Activated CD4-positive, CD25-positive, alpha-beta regulatory T cell treated with anti-CD3 and anti-CD28 coated beads, Interleukin-2, amount 50 U/mL, for 16 hours (primary cell): ENCODE measurements around the gene FLT1.

Experiments used
- DNase-seq: peaks from one replicate; pipeline ENCODE4 v3.0.0-alpha.2; 2020; ENCODE audit warnings: low read depth, low spot score

Gene FLT1

DNA sequence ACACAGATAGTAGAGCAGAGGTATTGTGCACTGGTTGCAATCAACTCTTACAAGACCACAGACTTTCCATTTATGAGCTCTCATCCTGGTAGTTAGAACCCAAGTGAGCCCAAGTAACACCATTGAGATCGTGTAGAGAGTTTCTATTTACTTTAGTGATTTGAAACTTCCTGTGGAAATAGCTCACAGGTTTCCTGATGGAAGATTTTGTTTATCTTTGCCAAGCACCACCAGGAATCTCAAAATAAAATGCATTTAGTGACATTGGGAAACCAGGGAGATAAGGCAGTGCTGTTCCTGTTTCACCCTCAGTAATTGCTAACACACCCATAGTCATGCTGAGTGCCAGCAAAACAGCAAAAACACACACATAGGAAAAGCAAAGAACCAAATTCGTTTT is 102.5 kb downstream of the FLT1 start:
- DNase-seq, result no peak

DNA sequence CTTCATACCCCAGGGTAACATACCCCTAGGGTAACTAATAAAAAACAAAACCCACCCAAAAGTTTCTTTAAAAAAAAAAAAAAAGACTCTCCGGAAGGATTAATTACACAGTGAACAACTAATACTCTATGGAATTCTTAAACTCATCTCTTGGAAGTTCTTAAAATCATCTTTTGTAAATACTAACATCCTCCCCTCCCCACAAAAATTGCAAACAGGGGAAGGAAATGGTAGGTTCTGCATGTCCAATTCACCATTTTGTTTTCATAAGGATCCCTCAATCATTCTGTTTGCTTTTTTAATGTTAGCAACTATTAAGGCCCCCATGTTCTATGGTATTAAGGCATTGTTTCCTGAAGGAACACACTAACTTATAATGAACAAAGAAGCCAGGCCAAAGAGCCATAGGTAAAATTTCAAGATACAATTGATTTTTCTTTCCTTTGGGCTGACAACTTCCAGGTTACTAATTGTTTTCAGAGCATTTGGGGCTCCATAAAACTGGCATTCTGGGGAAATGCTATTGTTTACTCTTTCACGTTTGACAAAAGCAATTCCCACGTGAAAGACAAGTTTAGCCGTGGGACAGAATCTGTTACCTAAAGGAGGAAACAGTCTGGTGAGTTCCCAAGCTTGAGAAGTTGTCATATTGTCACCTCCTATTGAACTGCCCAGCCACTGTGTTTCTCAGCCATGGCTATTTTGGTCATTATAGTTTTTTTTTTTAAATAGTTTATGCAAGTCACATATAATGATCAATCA is 107.0 kb downstream of the FLT1 start:
- no peak for DNase-seq

DNA sequence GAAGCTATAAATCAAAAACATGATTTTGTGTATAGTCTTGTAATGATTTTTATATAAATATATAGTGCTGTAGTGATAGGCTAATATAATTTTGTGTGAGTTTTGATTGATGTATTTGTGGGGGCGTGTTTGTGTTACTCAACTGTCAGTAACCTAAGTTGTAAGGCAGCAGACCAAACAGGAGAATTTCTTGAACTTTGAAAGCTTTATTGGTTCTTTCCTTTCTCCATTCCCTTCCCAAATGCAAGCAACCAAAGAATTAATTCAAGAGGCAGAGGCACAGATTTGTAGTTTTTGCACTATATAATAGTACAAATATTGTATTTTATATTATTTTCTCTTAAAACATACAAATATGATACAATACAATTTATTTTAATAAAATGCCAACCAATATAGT is 109.6 kb downstream of the FLT1 start:
- no peak for DNase-seq

DNA sequence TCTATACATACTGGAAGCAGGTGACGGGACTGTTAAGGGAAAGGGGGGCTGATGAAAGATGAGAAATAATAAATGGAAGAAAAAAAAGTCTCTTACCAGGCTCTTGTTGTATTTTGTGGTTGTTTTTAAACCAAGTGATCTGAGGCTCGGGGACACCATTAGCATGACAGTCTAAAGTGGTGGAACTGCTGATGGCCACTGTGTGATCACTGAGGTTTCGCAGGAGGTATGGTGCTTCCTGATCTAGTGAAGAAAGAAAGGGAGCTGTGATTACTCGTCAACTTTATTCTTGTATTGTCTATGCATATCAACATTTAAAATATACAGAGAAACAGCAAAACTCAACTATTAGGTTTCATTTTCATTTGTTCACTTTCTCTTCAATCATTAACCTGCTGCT is 110.1 kb downstream of the FLT1 start:
- DNase-seq, result no peak

DNA sequence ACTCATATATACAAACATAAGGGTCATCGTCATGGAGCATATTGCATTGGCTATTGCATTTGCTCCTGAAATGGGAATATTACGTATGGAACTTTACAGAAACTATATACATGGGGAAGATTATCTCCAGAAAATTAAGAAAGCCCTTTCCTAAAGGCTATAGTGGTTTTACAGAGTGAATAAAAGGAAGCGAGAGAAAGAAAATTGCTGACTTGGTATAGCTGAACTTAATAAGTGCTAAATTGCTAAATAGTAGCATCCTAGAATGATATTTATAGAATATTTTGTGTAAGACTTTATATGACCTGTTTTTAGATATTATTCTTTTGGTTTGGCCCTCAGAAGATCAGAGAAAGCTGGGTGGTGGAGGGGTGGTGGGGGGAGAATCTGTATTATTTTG is 114.6 kb downstream of the FLT1 start:
- no peak for DNase-seq

DNA sequence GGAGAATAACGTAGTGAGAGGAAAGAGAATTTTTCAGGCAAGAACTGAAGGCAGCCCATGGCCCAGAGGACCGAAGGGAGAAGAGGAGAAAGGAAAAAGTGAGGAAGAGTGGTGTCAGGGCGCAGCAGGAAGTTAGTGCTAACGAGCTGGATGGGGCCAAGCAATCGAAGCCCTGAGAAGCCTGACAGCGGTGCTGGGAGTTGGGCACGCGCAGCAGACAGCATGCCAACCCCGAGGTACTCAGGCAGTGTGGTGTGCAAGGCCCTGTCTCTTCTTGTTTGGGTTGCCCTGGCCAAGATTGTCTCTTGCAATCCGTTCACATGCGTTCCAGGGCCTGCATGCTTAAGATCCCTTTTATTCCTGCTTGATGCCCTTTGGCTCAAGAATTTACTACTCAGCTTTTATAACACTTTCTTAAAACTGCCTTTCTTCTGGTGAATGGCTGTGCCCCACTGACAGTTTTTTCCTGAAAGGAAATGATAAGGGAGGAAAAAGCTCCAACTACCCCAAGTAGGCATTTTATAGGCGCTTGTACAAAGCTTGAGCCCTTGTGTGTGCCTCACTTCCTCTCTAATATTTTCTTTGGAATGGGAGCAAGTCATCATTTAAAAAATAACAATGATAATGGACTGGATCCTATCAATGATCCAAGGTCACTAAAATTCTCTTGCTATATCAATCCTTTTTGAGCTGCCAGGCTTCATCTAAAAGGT is 115.4 kb downstream of the FLT1 start:
- DNase-seq, result no peak

DNA sequence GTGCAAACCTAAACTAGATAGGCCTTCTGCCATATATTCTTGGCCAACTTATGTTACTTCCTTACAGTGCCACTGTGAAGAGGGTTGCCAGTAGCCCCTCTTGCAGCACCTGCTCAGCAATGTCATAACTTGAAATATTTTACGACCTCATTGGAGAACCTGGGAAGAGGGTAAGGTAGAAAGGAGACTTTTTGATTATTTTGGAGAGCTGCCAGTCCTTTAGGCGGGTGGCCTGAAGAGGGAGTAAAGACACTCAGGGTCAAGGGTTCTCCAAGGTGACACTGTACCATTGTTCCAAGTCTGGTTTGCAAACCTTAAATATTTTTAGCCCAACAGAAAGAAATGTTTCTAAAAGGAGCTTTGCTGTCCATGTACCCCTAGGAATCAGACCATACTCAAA is 118.3 kb downstream of the FLT1 start:
- no peak for DNase-seq

DNA sequence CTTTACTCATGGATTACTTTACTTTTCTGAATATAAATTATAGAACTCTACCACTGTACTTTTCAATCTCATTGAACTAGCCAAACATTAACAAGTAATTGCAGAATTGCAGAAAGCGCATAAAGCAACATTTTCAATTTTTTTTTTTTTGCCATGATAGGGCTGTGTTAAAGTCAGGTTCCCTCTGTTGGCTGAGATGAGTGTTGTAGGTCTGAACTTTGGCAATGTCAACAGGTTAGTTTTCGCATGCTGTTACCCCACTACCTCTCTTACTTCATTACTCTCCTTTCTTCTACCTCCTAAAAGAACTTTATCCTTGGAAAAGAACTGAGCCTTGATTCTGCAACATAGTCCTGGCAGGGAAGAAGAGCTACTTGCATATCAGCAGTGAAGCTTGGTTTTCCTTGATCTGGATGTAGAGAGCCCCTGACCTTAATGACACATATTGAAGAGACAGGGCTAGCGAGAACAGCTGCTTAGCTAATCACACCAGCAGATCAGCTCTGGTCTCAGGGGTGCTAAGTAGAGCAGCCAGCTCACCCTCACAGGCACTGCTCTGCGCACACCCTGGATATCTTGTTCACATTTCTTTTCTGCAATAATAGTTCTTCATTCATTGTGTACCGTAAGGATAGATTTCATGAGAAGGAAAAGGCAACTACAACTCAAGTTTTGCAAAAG is 119.5 kb downstream of the FLT1 start:
- DNase-seq, result no peak

DNA sequence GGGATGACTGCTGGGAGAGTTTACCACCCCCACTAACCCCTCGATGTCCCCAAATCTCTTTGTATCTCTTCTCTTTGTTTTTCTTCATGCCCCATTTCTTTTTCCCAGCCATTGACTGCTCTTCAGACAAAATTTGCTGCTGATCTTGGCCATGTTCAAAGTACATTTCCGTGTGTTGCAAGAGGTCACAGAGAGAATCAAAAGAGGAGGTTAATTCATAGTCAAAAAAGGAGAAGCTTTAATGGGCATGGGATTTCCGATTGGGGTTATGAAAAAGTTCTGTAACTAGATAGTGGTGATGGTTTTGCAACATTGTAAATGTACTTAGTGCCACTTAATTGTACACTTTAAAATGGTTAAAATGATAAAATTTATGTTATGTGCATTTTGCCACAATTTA is 121.1 kb downstream of the FLT1 start:
- no peak for DNase-seq

DNA sequence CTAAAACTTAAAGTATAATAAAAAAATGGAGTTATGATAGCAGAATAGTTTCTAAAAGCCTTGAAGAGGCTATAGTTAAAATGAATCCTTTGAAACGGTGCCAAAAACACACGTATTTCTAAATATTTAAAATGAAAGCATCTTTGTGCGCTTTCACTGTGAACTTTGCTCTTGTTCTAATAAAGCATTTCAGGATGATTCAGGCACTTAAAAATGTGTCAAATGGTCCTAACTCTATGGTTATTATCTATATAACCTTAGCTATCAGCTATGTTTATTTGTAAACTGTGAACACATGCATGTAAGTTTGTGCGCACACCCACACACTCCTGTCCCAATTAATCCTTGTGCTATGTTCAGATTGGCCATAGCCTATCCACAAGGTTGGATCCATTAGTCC is 124.5 kb downstream of the FLT1 start:
- DNase-seq, result no peak

DNA sequence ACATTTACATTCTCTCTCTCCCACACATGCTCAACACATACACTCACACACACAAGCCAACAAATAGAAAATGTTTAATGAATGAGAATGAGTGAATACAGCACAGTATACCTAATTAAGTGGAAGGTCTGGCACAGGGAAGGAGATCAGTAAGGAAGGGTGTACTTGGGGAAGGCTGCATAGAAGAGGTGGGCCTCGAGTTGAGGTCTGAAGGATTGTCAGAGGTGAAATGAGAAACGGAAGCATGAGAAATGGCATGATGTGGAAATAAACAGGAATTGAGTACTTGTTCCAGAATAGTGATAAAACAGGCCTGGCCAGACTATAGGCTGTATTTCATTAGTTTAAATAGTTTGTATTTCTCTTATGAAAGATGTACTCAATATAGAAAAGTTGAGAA is 136.2 kb downstream of the FLT1 start:
- no peak for DNase-seq

DNA sequence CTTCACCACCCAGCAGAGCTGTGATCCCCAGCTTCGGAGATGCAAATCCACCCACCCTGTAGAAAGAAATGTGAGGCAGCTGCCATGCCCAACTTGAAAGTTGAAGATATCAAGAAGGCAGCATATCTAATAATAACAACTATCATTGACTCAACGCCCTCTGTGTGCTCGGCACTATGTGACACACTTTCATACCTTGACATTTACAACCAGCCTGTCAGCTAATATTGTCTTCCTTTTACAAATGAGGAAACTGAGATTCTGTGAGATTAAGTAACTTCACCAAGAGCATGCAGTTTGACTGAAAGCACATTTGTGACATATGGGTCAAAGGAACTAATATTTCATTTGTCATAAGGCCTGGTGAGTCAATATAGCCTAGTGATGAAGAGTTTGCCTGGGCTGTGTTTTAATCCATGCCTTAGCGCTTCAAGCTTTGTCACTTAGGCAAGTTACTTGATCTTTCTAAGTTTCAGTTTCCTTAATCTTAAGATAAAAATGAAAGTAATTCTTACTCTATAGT is 137.0 kb downstream of the FLT1 start:
- DNase-seq, result no peak

DNA sequence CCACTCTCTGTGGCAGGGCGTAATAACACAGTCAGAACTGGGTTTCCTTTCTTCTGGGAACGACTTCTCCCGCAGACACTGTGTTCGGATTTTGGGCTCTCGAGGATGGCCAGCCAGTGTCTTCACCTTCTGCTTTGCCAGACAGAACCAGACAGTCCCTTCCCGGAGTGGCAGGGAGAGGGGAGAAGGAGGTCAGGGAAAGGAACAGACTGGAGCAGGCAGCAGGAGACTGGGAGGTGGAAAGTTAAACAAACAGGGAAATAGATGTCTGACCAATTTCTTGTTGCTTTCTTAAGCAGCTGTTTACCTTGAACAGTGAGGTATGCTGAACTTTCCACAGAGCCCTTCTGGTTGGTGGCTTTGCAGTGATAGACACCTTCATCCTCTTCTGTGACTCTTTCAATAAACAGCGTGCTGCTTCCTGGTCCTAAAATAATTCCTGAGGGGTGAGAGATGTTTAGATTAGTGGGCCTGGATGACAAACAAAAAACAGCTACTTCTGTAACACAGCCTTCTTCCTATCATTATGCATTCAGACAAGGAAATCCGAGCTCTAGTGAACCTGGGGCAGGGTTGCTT is 137.6 kb downstream of the FLT1 start:
- no peak for DNase-seq

DNA sequence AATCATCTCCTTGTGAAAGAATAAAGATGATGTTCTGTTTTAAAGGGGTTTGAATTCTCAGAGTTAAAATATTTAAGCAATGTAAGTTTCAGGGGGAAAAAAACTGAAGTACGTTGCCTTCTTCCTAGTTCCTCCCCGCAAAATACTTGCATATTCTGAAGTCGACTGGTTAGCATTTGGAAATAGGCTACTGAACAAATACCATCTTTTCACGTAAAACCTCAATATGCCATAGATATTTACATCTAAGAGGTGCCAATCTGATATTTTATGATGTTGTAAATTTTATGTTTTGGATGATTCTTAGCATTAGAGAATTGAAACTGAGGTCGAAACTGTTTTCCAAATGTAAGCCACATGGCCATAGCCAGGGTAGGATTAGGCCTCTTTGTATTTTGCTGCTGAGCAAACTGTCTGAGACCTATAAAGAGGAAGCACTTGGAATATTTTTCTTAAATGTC is 138.3 kb downstream of the FLT1 start:
- no peak for DNase-seq

DNA sequence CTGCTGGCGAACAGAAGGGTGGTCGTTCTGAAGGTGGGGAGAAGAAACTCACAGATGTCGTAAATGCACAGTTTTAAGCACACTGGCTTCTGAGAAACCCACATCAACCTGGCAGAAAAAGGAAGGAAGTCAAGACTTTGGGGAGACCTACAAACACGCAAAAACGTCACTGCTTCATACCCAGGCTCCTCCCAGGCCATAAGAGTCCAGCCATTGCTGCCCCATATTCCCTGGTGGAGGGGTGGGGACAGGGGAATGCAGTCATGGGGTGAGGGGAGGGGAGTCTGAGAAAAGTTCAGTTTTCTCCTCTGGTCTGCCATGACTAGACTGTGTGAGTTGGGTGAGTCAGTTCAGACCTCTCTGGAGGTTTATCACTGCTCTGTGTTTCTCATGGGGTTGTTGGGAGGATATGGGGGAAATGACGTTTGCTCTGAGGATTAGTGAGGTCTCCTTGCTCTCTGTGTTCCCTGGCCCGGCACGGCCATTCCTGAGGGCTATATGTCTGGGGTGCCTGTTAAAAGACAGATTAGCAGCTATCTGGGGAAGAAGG is 139.0 kb downstream of the FLT1 start:
- DNase-seq, result no peak

DNA sequence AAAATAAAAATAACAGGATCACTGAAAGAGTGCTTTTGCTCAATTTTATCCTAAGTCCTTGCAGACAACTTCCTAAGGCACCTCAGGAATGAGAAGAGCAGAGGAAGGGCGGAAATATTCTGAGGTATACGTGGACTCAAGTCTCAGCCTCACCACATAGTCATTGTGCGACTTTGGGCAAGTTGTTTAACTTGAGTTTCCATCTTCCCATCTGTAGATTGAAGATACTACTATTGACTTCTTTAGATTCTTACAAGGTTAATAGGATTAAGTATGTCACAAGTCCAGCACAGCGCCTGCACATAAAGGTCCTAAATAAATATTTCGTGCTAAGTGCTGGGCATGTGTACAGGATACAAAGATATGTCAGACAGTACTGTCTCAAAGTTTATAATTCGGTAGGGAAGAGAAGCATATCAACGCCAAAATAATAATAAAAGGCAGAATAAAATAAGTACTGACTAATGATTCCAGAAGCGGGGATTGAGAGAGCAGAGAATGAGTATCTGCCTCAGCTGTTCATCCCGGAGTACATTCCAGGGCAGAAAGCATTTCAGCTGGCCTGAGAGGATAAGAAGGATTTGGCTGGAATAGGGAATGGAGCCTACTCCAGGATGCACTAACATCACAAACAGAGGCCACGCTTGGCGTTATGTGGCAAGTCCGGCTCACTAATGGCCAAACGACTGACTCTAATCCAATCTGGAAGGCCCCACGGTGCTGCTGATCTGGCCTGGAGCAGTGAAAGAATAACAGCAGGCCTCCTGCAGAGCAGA is 139.7 kb downstream of the FLT1 start:
- no peak for DNase-seq

DNA sequence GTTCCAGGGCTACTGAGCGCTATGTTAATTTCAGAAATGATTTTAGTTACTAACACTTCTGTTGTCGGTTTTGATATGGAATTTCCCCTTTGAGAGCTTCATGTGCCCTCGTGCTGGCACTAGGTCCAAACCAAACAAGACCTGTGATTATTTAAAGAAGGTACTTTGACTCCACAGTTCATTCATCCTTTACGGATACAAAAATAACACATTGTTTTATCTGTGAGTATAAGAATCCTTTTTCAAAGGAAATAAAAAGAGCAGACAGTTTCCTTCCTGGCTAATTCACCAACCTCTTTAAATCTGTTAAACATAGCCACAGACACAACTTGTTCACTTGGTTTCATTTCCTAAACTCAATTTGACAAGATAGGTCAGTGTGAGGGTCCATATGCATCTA is 141.2 kb downstream of the FLT1 start:
- DNase-seq, result no peak

DNA sequence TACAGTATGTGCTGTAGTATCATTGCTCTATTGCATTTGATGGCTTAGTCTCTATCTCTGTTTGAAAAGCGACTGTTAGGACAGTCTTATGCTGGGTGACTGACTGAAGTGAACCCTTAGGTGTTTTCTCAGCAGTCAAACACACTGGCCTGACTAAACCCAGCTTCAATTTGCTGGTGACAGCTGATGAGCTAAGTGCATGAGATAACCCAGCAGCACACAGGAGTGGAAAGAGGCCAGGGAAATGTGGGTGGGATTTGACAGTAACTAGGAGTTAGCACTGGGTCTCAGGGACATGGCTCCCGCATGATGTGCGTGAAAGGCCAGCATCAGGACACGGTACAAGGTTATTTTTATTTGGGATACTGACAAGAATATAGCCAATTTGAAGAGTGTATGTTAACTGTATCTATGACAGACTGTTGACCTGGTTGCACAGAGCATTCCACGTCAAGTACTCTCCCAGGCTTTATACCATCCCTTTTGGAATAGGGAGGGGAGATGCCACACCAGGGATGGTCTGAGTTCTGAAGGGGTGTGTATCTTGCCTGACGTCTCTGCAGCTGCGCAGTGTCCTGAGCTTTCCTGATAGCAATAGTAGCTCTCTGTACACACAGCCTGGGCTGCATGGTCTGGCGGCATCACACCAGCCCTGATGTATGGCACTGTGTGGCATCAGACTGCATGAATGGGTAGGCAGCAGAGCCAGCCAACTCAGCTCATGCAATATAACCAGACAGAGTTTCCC is 144.8 kb downstream of the FLT1 start:
- DNase-seq, result no peak

DNA sequence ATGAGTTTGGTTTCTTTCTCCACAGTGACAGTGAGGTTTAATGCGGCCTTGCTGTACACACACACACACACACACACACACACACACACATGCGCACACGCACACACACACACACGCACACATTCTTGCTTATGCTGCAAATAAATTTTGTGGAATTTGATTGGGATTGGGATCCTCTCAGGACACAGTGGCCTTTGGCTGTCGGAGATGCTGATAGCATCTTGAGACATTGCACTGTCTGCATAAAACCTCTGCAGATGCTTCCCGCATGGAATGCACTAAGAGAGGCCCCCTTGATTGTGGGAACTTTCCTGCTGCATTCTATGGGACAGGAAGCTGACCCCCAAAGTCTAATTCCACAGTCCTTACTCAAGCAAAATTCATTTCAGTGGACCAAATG is 145.6 kb downstream of the FLT1 start:
- DNase-seq, result no peak
